HG03558 (cell line): ENCODE data around the gene MUC6.

ENCODE experiments used
- ATAC-seq: cut with Tn5 transposase; IDR thresholded peaks from one replicate; pipeline ENCODE4 v1.9.1; 2021; ENCODE audit warnings: moderate number of reproducible peaks; ENCODE audit not compliant: unreplicated experiment; ENCODE audit errors: extremely low read depth

Gene MUC6

DNA sequence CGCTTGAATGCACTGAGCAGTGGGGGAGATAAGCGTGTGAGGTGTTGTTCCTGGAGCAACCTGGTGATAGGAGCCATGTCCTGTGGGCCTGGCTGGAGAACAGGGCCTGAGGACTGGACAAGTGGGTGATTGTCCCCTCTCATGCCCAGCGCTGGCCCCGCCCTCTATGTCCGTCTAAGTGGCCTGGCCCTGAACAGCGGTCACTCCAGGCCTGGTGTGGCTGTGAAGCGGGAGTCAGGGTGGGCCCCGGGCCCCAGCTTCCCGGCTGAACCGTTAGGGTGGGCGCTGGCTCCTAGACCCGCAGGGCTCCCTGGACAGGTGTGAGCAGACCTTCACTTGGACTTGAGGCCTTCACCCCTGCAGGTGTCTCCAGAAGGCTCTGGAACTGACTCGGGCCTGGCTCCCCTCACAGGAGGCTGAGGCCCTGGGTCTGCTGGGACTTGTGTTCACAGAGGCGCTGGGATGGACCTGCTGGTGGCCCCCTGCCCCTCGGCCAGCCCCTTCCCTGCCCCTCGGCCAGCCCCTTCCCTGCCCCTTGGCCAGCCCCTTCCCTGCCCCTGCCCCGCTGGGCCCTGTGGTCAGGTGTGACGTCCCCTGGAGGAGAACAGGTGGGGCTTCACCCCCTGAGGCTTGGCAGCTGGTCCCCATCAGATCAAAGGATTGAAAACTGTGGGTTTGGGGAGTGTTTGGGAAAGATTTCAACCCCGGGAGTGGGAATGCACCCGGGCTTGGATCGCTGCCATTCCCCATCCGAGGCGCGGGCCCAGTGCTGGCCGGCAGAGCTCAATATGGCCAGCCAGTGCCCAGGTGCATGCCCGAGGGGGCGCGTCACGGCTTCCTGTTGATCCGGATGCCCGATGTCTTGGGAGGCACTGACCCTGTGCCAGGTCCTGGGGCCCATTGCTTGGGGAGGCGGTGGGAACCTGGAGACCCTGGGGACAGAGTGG lies 3.2 kb upstream of the MUC6 start:
- ATAC-seq: no peak

DNA sequence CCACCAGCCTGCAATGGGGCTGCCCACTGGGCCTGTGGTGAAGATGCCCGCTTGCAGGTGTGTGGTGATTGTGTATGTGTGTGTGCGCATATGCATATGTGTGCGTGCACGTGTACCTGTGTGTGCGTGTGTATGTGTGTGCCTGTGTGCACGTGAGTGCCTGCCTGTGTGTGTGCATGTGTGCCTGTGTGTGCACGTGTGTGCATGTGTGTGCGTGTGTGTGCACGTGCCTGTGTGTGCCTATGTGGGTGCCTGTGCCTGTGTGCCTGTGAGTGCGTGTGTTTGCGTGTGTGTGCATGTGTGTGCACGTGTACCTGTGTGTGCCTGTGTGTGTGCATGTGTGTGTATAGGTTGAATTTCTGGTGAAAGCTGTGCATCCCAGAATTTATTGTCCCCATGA lies 2.4 kb upstream of the MUC6 start:
- ATAC-seq: no peak

DNA sequence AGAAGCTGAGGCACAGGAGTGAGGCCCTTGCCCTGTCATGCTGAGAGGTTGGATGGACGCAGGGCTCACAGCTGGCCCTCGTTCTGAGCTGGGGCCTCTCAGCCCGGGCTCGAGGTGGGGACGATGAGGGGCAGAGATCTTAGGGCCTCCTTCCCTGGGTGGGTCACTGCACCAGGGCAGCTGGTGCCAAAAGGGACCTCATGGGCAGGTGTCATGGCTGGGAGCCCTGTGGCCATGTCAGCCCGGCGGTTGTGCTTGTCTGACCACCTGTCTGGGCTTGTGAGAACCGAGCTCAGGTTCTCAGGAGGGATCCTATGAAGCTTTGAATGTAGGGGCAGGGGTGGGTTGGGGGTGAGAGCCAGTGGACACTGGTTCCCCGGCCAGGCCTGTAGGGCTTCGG lies 1.8 kb upstream of the MUC6 start:
- ATAC-seq: no peak

DNA sequence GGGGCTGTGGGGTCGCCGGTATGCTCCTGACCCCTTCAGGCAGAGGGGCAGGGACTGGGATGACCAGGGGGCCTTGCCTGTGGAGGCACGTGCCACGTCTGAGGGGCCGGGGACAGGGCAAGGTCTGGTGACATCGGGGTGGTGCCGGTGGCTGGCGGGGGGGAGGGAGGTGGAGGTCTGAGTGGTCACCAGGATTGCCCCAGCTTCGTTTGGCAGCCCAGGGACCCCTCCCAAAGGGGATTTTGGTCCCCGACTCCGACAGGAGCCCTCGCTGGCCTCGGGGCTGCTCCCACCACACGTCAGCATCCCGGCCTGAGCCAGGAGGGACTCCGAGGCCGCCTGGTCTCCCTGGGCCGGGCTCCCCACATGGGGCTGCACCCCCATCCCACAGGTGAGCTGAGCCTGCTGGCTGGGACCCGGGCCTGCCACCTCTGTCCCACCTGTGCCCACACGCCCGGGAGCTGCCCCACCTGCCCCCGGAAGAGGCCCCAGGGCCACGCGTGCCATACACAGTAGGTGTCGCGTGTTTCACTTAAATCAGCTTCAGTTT lies 1.1 kb upstream of the MUC6 start:
- no peak for ATAC-seq

DNA sequence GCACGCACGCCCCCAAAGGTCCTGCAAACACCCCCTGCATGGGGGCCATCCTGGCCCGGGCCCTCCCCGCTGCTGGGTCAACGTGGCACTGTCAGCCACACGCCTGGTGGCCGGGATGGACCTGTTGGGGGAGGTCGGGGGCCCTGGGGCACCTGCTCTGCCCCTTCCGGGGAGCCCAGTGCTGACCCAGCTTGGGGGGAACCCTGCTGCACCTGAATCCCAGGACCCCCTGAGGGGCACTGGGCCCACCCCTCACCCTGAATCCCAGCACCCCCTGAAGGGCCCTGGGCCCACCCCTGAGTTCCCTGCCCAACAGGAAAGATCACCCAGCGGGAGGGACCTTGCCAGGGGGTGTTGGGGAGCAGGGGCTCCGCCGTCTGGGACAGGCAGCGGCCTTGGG lies 413 bp upstream of the MUC6 start:
- no peak for ATAC-seq

DNA sequence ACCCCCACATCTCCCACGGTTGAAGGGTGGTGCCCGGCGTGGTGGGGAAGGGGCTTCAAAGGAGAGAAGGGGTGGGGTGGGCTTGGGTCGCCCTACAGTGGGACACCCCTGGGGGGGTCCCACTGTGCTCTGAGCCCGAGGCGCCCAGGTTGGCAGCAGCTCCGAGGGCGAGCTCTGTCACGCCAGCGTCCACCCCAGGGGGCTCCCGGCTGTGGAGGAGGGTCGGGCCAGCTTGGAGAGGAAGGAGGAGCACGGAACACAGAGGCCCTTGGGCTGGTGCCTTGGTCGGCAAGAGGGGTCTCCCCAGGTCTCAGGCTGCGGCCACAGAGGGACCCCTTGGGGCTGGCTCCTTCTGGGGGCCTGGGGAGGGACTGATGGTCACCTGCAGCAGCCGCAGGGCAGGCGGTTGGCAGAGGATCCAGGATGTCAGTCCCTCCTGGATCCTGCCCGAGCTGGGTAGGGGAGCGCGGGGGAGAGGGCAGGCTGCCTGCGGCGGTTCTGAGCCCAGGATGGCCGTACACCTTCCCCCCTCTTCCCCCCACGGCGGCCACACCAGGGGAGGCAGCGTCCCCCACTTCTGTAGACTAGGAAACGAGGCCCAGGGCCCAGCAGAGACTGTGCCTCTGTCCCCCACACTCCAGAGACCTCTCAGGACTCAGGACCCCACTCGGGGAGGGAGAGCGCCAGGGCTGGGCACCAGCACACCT lies 788 bp downstream of the MUC6 start:
- ATAC-seq: no peak

DNA sequence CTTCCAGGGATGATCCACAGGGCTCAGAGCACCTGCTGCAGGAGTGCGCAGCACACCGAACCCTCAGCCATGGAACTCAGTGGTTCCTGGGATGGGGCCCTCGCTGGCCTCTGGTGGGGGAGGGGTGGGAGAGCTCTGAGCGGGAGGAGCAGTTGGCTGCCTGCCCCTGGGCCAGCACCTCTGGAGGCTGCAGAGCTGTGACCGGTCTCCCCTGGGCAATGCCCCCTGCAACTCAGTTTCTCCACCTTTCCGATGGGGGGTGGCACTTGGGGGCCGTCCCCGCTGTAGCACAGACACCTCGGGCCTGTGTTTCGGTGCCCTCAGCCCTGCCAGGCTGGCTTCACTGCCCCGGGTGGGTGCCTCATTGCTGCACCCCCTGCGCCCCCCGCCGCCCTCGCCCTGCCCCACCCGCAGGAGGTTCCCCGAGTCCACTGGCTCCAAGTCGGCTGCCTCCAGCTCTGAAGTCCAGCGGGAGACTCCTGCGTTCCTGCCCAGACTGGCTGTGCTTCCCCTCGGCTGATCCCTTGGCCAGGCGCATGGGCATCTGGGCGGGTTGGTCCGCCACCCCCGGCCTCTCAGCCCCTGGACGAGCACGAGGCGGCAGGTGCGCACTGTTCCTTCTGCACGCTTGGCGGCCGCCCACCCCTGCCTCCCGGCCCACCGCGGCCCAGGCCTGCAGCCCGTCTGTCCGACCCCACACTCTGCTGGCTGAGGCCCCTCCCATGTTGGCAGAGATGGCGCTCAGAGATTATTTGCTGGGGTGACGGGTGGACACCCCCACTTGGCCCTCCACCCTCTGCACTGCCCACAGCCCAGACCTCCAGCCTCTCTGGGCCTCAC lies 1.8 kb downstream of the MUC6 start:
- no peak for ATAC-seq

DNA sequence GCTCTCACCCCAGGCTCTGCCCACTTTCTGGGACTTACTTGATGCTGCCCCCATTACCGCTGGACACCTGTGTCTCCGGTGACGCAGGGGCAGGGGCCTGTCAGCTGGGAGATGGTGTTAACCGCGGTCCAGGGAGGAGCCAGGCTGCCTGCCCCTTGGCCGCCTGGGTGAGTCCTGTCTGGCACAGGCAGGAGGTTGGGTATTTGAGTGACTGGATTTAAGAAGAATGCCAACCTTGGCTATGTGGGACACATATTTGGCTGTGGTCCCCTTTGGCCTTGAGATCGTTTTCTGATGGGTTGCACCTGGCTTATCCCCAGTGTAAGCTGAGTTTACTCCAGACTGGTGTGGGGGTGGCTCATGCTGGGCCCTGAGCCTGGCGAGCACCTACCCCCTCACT lies 2.5 kb downstream of the MUC6 start:
- no peak for ATAC-seq

DNA sequence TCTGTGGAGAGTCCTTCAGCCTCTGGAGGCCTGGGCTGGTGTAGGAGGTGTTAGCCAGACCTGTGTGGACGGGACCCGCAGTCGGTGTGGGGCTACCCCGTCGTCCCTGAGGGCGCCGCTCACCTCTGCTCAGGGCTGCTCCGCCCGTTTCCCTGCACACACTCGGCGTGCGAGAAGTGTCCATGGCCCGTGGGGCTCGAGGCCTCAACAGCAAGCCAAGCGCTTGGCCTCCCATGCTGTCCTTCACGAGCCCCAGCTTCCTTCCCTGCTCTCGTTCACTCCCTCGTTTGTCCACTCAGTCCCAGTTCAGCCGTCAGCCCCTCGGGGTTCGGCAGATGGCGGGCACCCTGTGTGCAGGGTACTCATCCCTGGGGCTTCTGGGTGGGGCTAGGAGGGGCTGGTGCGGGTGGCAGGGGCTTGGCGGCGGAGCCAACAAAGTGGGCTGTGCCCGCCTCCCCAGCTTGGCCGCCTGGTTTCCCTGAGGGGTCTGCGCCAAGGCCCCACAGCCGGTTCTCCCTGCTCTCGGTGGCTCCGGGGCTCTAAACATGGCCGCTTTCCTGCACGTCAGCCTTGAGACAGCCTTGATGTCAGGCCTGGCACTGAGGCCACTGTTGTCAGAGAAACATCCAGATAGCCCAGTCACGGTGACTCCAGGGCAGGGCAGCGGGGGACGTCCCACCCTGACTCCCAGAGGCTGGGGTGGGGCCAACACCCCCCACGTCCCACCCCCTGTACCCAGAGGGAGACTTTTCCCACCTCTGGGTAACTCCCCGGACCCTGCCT lies 3.3 kb downstream of the MUC6 start:
- no peak for ATAC-seq

DNA sequence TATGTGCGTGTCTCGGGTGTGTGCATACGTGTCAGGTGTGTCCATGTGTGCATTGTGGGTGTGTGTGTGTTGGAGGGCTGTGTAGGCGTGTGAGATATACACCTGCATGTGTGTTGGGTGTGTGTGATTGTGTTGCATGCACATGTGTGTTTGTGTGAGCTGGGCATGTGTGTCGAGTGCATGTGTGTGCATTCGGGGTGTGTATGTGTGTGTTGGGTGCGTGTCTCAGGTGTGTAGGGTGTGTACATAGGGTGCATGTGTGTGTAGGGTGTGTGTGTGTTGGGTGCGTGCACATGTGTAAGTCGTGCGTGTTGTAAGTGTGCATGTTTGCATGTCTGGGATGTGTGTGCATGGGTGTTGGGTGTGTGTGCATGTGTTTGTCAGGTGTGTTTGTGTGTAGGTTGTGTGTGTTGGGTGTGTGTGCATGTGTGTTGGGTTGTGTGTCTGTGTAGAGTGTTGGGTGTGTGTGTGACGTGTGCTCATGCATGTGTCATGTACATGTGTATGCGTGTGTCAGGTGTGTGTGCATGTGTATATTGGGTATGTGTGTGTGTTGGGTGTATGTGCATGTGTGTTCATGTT lies 4.1 kb downstream of the MUC6 start:
- no peak for ATAC-seq

DNA sequence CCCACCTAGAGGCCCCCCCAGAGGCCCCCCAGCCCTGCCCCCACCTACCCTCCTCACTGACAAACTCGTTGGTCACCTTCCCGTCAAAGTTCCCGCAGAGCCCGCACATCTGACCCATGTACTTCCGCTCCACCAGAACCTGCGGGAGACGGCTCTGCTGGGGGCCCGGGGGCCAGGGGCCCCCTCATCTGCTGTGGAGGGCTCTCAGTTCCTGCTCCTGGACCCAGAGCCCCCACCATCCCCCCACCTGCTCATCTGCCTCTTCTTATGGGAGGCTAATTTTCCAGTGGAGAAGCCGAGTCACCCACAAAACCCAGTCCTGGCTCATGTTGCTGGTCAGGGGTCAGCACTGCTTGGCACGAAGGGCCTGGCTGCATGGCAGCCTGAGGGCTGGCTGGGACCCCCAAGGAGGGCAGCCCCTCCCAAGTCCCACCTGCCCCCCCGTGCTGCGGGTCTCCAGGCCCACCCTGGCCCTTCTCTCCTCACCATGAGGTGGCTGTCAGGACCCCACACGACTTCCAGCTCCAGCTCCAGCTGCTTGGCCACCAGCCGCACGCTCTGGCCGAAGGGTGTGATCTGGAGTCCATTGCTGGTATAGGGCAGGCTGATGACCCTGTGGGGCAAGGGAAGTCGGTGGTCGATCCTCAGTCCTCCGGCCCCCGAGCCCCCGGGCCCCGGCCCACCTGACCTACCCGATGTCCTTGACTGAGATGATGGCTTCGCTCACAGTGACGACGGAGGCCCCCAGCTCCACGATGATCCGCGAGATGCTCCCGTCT lies 5.2 kb downstream of the MUC6 start:
- no peak for ATAC-seq

DNA sequence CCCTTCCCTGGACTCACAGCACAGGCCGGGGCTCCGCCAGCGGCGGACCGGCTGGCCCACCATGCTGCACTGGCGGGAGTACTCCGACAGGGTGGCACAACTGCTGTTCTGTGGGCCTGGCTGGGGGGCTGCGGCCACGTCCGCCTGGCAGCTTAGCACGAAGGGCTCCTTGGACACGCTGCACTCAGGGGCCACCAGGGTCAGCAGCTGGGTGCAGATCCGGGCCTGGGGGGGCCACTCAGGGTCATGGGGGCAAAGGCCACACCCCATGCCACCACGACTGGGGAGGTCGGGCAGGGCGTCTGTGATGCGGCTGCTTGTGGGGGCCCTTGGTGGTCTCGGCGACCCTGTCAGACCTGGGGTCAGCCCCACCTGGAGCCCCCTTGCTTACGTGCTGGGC lies 6.0 kb downstream of the MUC6 start:
- ATAC-seq: no peak

DNA sequence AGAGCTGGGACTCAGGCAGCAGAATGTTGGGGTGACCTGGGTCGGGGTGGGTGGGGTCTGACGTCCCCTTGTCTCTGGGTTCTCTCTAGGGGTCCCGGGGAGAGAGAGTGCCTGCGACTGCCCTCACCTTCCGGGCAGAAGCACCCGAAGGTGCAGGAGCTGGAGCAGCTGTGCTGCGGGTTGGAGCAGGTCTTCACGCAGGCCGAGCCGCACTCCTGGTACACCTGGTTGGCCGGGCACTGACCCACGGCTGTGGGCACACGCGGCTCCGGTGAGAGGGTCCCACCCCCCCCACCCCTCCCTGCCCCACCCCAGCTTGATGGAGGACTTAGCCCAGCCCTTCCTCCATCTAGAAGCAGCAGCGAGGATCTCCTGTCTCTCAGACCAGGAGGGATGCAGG lies 6.4 kb downstream of the MUC6 start:
- ATAC-seq: no peak

DNA sequence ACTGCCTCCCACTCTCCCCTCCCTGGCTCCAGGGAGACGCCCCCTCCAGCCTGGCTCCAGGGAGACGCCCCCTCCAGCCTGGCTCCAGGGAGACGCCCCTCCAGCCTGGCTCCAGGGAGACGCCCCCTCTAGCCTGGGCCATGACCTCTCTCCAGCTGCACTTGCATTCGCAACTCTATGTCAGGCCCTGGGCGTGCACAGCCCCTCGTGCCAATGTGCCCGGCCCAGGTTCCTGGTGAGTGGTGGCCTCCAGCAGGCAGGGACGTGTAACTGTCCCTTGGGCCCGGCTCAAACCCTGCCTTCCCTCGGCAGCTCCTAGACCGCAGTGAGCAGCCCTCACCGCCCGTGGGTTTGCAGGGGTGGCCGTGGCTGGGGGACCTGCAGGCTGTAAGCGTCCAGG lies 6.9 kb downstream of the MUC6 start:
- no peak for ATAC-seq

DNA sequence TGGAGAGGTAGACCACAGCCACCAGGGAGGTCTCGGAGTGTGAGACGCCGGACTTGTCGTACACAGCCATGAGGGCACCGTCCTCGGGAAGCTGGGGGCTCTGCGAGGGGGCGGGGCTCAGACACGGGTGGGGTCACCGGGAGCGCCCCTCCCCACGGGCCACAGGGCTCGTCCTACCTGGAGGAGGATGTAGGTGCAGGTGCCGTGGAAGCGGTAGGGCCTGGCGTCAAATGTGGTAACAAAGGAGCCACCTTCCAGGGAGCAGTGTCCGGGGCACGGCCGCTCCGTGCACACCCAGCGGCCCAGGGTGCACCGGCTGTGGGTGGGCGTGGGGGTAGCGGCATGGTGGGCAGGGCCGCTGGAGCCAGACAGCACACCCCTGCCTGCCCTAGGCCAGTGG lies 7.5 kb downstream of the MUC6 start:
- ATAC-seq: no peak

DNA sequence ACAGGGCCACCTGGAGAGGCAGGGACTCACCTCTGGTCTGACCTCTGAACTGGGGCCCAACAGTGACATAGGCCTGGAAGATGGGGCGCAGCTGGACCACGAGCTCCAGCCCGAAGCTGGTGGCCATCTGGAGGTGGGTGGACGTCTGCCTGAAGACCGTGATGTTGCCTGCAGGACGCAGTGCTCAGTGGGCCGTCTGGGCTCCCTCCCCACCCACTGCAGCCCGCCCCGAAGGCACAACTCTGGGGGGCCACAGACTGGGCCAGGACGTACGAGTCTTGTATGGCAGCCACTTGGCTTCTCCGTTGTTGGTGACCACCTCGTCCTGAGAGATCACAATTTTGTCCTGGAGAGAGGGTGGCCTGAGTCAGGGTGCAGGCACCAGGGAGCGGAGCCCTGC lies 7.9 kb downstream of the MUC6 start:
- ATAC-seq: no peak

DNA sequence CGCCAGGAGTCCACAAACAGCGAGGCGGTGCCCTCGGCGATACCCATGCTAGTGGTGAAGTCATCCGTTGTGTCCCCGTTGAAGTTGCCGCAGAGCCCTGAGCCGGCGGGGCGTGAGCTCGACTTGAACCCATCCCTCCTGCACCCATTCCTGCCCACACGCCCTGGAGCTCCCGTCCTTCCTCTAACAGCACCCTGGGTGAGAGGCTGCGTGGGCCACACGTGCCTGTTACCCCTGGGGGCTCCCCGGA lies 8.3 kb downstream of the MUC6 start:
- no peak for ATAC-seq

DNA sequence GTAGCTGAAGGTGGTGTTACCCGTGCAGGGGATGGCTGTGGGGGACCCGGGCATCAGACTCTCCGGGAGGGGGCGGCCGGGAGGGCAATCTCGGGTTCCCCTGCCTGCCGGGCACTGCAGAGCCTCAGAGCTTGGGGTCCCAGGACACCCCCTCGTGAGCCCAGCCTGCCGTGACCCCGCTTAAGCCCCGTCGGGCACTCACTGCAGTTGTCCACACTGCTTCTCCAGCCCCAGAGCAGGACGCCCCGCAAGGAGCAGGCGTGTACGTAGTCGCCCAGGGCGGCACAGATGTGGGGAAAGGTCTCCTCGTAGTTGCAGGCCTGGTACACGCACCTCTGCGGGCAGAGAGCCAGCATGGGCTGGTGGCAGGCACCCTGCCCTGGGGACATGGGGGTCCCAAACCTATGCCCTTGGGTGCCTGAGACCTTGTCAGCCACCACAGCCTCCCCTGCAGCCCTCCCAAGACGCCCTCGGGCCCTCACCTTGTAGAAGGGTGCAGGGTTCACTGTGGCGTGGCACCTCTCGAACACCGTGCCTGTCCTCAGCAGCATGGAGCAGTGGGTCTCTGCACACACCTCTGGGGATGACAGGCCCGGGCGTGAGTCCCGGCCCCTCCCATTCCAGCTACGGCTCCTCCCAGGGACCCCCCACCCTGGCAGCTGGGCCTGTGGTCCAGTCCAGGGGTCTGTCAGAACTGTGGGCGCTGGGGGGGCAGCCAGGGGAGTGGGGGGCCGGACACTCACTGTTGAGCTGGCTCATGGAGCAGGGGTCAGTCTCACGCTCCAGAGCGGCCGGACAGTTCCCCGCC lies 8.8 kb downstream of the MUC6 start:
- ATAC-seq: no peak
